Upper lobe of left lung (tissue), 6 donors: ENCODE data around the gene PRR33. TPM values are rescaled to one million over a fixed set of nuclear protein-coding genes. Genes with fewer than 3 reads are reported as not detected.
A peak's percentile ranks its signal among the peaks of the same experiment; 100 is the strongest.

Source experiments
- ATAC-seq, 2 donors: fragments of 200-7000 bp; cut with Tn5 transposase; one replicate each; pipeline ENCODE4 v1.9.1; 2022; ENCODE audit warnings: mild to moderate bottlenecking in 2 of 2, moderate library complexity in 2 of 2; ENCODE audit not compliant: low FRiP score in 2 of 2
- DNase-seq, 2 donors: peaks; one replicate each; pipeline ENCODE4 v3.0.0-alpha.2; 2019 to 2020
- H3K27ac ChIP-seq, 4 donors: fragments of 200-600 bp; sonication (generic); one replicate each; pipeline ENCODE4 v1.5.1; 2016 to 2019
- H3K27me3 ChIP-seq, 4 donors: fragments of 200-600 bp; sonication (generic); one replicate each; pipeline ENCODE4 v1.5.1; 2017 to 2019
- H3K36me3 ChIP-seq, 4 donors: fragments of 200-600 bp; sonication (generic); one replicate each; pipeline ENCODE4 v1.5.1; 2016 to 2019
- H3K4me1 ChIP-seq, 4 donors: fragments of 200-600 bp; sonication (generic); one replicate each; pipeline ENCODE4 v1.5.1; 2018 to 2019
- H3K4me3 ChIP-seq, 4 donors: fragments of 200-600 bp; sonication (generic); one replicate each; pipeline ENCODE4 v1.5.1; 2017 to 2019; ENCODE audit warnings: mild to moderate bottlenecking in 2 of 4, moderate library complexity in 1 of 4
- H3K9me3 ChIP-seq, 4 donors: fragments of 200-600 bp; sonication (generic); one replicate each; pipeline ENCODE4 v1.5.1; 2018 to 2019
- CTCF ChIP-seq, 6 experiments: fragments of 450-650 bp in 4 of 6; fragments of 200-600 bp in 2 of 6; sonication (generic) in 2 of 6; IDR thresholded peaks; one replicate each; pipeline ENCODE4 v1.5.1; 2016 to 2019; ENCODE audit warnings: antibody characterized with exemption in 6 of 6
- EP300 ChIP-seq, 4 donors: sonication (generic); formaldehyde crosslinking; IDR thresholded peaks; one replicate each; pipeline ENCODE4 v1.5.1; 2017; ENCODE audit warnings: antibody characterized with exemption in 4 of 4, control low read depth in 2 of 4
- POLR2A ChIP-seq, 4 donors: fragments of 450-650 bp; IDR thresholded peaks; one replicate each; pipeline ENCODE4 v1.5.1; 2016 to 2017; ENCODE audit warnings: antibody characterized with exemption in 4 of 4, mild to moderate bottlenecking in 2 of 4
- POLR2AphosphoS5 ChIP-seq, 2 donors: sonication (generic); formaldehyde crosslinking; IDR thresholded peaks; one replicate each; pipeline ENCODE4 v1.5.1; 2017; ENCODE audit warnings: antibody characterized with exemption in 2 of 2
- whole genome bisulfite sequencing, 2 donors: methylation state at CpG; one replicate each; pipeline ENCODE4 v1.1.5; 2017 to 2018; 5-methylcytosine and 5-hydroxymethylcytosine counted together
- total RNA-seq, 6 donors: library from RNA; depleted of rRNA in 4 of 6; stranded (reverse); fragments of >200 nt in 4 of 6; gene quantifications; one replicate each; pipeline versions ENCODE4 v1.1.0 to v1.2.1, GENCODE V29; 2016 to 2021
- donor health status: DM: no; HTN: no; CAD: no; lungs with moderate emphysema.
- donor health status: DM: no; HTN: yes; CAD: no; lungs with severe emphysema.

PRR33 gene
- total RNA-seq, 6 donors from 2014 or later = not detected

GRCh38 chr11:1864831-1865665 is 26.6 kb downstream of the PRR33 start:
- H3K4me3 ChIP-seq = no peak overlapping the region
- H3K36me3 ChIP-seq = no peaks in the 10 kb centered on the region
- no peaks in the 10 kb centered on the region for H3K9me3 ChIP-seq
- no peaks in the 10 kb centered on the region for H3K27me3 ChIP-seq
- WGBS, 2 donors = 82 to 84% methylated on average over 23 to 28 of the region's 30 CpGs
- peaks cover 23 to 27% (median 25%) of the 10 kb centered on the region in 4 donors for H3K4me1 ChIP-seq
- ATAC-seq = no peak
- DNase-seq = peak in 1 of 2 donors; percentile 69
- peak overlapping the region in 1 of 4 donors; percentile 54 for H3K27ac ChIP-seq
- TF ChIP-seq POLR2A (IDR thresholded peaks at IDR 0.05) = no peak
- TF ChIP-seq POLR2AphosphoS5 (IDR thresholded peaks at IDR 0.05) = no peak
- TF ChIP-seq EP300 (IDR thresholded peaks at IDR 0.05) = no peak
- no peak for TF ChIP-seq CTCF (IDR thresholded peaks at IDR 0.05)

DNA sequence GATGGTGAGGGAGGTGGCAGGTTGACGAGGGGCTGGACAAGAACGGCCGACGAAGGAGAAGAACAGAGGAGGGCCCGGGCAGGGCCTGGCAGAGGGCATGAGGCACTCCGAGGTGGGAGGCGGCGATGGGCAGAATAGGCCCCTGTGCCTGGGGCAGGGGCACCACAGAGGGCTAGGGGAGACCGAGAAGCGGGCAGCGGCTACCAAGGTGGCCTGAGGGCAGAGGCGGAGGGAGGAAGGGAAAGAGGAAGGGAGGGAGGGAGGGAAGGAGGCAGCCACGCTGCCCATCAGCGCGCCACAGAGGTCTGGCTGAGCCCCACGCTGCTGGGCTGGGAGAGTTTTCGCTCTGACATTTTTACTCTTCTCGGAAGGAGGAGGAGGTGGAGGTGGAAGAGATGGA is 27.5 kb downstream of the PRR33 start:
- Histone ChIP-seq H3K4me3 (no peak overlapping the region), H3K4me1 (peaks cover 23 to 27% (median 25%) of the 10 kb centered on the region in 4 donors), H3K27ac (peak overlapping the region; percentile 30 to 57 (median 50)), H3K9me3 (no peaks in the 10 kb centered on the region), H3K36me3 (no peaks in the 10 kb centered on the region), H3K27me3 (no peaks in the 10 kb centered on the region)
- 46 to 52% methylated on average over 18 of the region's 18 CpGs for WGBS, 2 donors
- ATAC-seq (peak in 1 of 2 donors; percentile 16), DNase-seq (peak in 1 of 2 donors; percentile 65)
- no peak for TF ChIP-seq EP300 (IDR thresholded peaks at IDR 0.05)
- no peak for TF ChIP-seq POLR2A (IDR thresholded peaks at IDR 0.05)
- no peak for TF ChIP-seq CTCF (IDR thresholded peaks at IDR 0.05)
- no peak for TF ChIP-seq POLR2AphosphoS5 (IDR thresholded peaks at IDR 0.05)

DNA sequence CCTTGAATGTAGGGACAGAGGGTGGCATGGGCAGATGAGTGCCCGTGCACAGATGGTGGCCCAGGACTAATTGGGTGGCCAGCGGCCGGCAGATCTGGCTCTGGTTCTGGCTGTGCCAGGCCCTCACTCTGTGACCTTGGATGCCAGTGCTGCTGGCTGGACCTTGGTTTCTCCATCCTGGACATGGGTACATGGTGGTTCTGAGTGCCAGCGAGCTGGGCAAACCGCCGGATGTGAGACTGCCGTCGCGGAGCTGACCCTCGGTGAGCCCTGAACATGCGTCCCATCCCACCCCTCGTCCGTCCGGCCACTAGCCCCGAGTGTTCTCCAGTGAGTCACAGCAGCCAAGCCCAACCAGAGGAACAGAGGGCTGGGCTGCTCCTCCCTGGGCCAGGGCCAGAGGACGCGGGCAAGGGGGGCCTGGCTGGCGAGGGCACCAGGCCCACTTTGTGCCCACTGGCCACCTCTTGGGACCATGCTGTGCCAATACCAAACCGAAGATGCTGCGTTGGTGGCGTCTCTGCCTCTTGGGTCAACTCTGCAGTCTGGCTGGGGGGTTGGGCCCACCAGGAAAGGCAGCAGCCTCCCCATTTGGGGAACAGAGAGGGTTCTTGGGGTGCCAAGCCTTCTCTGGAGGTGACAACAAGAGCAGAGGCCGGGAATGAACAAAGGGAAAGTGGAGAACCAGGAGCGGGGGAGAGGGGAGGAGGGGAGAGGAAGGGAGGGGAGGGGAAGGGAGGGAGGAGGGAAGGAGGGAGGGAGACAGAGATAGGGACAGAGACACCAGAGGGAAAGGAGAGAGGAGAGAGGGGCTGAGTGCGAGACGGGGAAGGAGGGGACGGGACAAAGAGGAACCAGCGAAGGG is 28.1 kb downstream of the PRR33 start:
- H3K27me3 ChIP-seq = no peaks in the 10 kb centered on the region
- H3K36me3 ChIP-seq = no peaks in the 10 kb centered on the region
- peak; percentile 87 to 95 for ATAC-seq
- H3K9me3 ChIP-seq = no peaks in the 10 kb centered on the region
- peak overlapping the region; percentile 30 to 57 (median 50) for H3K27ac ChIP-seq
- peak; percentile 16 to 53 for TF ChIP-seq POLR2AphosphoS5 (IDR thresholded peaks at IDR 0.05)
- peak in 1 of 4 donors; percentile 37 for TF ChIP-seq POLR2A (IDR thresholded peaks at IDR 0.05)
- no peak for TF ChIP-seq EP300 (IDR thresholded peaks at IDR 0.05)
- TF ChIP-seq CTCF (IDR thresholded peaks at IDR 0.05) = no peak
- H3K4me3 ChIP-seq = no peak overlapping the region
- peaks cover 23 to 27% (median 25%) of the 10 kb centered on the region in 4 donors for H3K4me1 ChIP-seq
- WGBS, 2 donors = 30 to 43% methylated on average over 12 to 19 of the region's 27 CpGs
- peak; percentile 76 to 90 for DNase-seq

GRCh38 chr11:1862588-1863351 is 28.9 kb downstream of the PRR33 start:
- Histone ChIP-seq H3K9me3 (no peaks in the 10 kb centered on the region), H3K27me3 (no peaks in the 10 kb centered on the region), H3K4me3 (no peak overlapping the region), H3K4me1 (peaks cover 23 to 27% (median 25%) of the 10 kb centered on the region in 4 donors), H3K27ac (peak overlapping the region in 2 of 4 donors; percentile 54 to 57), H3K36me3 (no peaks in the 10 kb centered on the region)
- ATAC-seq (peak in 1 of 2 donors; percentile 51), DNase-seq (peak in 1 of 2 donors; percentile 62)
- WGBS, 2 donors = 77 to 90% methylated on average over 14 of the region's 14 CpGs
- TF ChIP-seq POLR2AphosphoS5 (IDR thresholded peaks at IDR 0.05) = no peak
- TF ChIP-seq POLR2A (IDR thresholded peaks at IDR 0.05) = no peak
- TF ChIP-seq EP300 (IDR thresholded peaks at IDR 0.05) = no peak
- no peak for TF ChIP-seq CTCF (IDR thresholded peaks at IDR 0.05)
